Fibroblast of mammary gland (primary cell): Measurements from ENCODE around the gene PPP1R1B.

Experiments
- DNase-seq: peaks from one replicate; pipeline ENCODE4 v3.0.0-alpha.2; 2010; ENCODE audit warnings: low read depth
- H3K4me3 ChIP-seq: 2 replicates; pipeline ENCODE4 v1.5.1; 2011; ENCODE audit warnings: low read depth, mild to moderate bottlenecking, low read length, moderate library complexity; ENCODE audit not compliant: control insufficient read depth
- CTCF ChIP-seq: conservative IDR thresholded peaks from 2 replicates; pipeline ENCODE4 v1.5.1; 2011; ENCODE audit warnings: low read depth, low read length, inconsistent platforms; ENCODE audit not compliant: control insufficient read depth, insufficient read depth

Gene PPP1R1B

GRCh38 chr17:39639566-39640458 is 13.1 kb downstream of the PPP1R1B start:
- no peak overlapping the region for H3K4me3 ChIP-seq
- peak; percentile 23 for DNase-seq
- no peak for TF ChIP-seq CTCF

GRCh38 chr17:39640591-39641031 is 13.9 kb downstream of the PPP1R1B start:
- no peak for TF ChIP-seq CTCF
- H3K4me3 ChIP-seq, result no peak overlapping the region
- no peak for DNase-seq

GRCh38 chr17:39641097-39641496 is 14.3 kb downstream of the PPP1R1B start:
- H3K4me3 ChIP-seq, result no peak overlapping the region
- DNase-seq, result no peak
- TF ChIP-seq CTCF, result no peak

GRCh38 chr17:39641883-39642282 is 15.1 kb downstream of the PPP1R1B start:
- TF ChIP-seq CTCF, result no peak
- no peak for DNase-seq
- no peak overlapping the region for H3K4me3 ChIP-seq

- DNase-seq, result no peak
- no peak for TF ChIP-seq CTCF
- no peak overlapping the region for H3K4me3 ChIP-seq
These were observed 15.7 kb downstream of the PPP1R1B start for GRCh38 chr17:39642291-39643074.

- peak; percentile 46 for DNase-seq
- H3K4me3 ChIP-seq, result no peak overlapping the region
These were observed 16.5 kb downstream of the PPP1R1B start for GRCh38 chr17:39643271-39643670.

More at GRCh38 chr17:39643271-39643670, 16.5 kb downstream of the PPP1R1B start:
- TF ChIP-seq CTCF, result no peak
